HEK293 (cell line): ENCODE data around the gene TTC33.

Experiments
- CTCF ChIA-PET: fragments of 350-600 bp; formaldehyde crosslinking; extraction: SDS; loops from one replicate; lab custom pipeline; 2021; ENCODE audit warnings: antibody characterized with exemption; lab: Yijun Ruan, JAX
- POLR2A ChIA-PET: fragments of 300-600 bp; formaldehyde crosslinking; extraction: SDS; loops from one replicate; lab custom pipeline; 2020; ENCODE audit warnings: antibody characterized with exemption, inconsistent platforms; lab: Yijun Ruan, JAX
- H3K27ac ChIP-seq: fragments of 200-500 bp; sonication (Bioruptor generic); 2 replicates; pipeline ENCODE4 v1.5.1; 2014; ENCODE audit warnings: low read depth, low read length, control low read depth, inconsistent platforms; ENCODE audit errors: extremely low read depth
- H3K36me3 ChIP-seq, 2 experiments: fragments of 200-500 bp in 1 of 2; sonication (Bioruptor generic) in 1 of 2; 1 replicate in 1 of 2; 2 replicates in 1 of 2; pipeline ENCODE4 v1.5.1; 2014 to 2017; ENCODE audit warnings: inconsistent platforms in 2 of 2, low read length in 2 of 2; ENCODE audit not compliant: control insufficient read depth in 2 of 2, insufficient read depth in 1 of 2
- H3K4me1 ChIP-seq: fragments of 200-500 bp; sonication (Bioruptor generic); 2 replicates; pipeline ENCODE4 v1.5.1; 2014; ENCODE audit warnings: mild to moderate bottlenecking, low read length, inconsistent platforms; ENCODE audit not compliant: control insufficient read depth, insufficient read depth
- H3K4me3 ChIP-seq: 2 replicates; pipeline ENCODE4 v1.5.1; 2011; ENCODE audit warnings: low read depth, mild to moderate bottlenecking, control low read depth, low read length, moderate library complexity
- H3K9me3 ChIP-seq: fragments of 200-500 bp; sonication (Bioruptor generic); 2 replicates; pipeline ENCODE4 v1.5.1; 2014; ENCODE audit warnings: low read depth, low read length, inconsistent platforms; ENCODE audit not compliant: control insufficient read depth, insufficient read depth
- GLI2 ChIP-seq: fragments of 450-650 bp; formaldehyde crosslinking; IDR thresholded peaks from 2 replicates; pipeline ENCODE4; 2017; ENCODE audit warnings: missing biosample characterization, missing genetic modification characterization, low read depth, borderline replicate concordance
- KLF16 ChIP-seq: fragments of 450-650 bp; formaldehyde crosslinking; IDR thresholded peaks from 2 replicates; pipeline ENCODE4 v1.5.1; 2017; ENCODE audit warnings: missing biosample characterization, missing genetic modification characterization
- REPIN1 ChIP-seq: fragments of 450-650 bp; formaldehyde crosslinking; IDR thresholded peaks from 2 replicates; pipeline ENCODE4 v1.5.1; 2017; ENCODE audit warnings: missing biosample characterization, missing genetic modification characterization, low read depth
- SCRT2 ChIP-seq: fragments of 450-650 bp; formaldehyde crosslinking; IDR thresholded peaks from 2 replicates; pipeline ENCODE4 v1.5.1; 2016; ENCODE audit warnings: missing biosample characterization, missing genetic modification characterization
- SP3 ChIP-seq: fragments of 450-650 bp; formaldehyde crosslinking; IDR thresholded peaks from 2 replicates; pipeline ENCODE4 v1.5.1; 2016; ENCODE audit warnings: missing biosample characterization, missing genetic modification characterization
- TCF7L2 ChIP-seq: IDR thresholded peaks from 2 replicates; pipeline ENCODE4 v1.6.1; 2011; ENCODE audit warnings: low read depth, mild to moderate bottlenecking, inconsistent platforms, low read length, moderate library complexity, borderline replicate concordance
- WT1 ChIP-seq: fragments of 450-650 bp; formaldehyde crosslinking; IDR thresholded peaks from 2 replicates; pipeline ENCODE4 v1.5.1; 2016; ENCODE audit warnings: missing biosample characterization, missing genetic modification characterization
- ZBTB21 ChIP-seq: fragments of 450-650 bp; formaldehyde crosslinking; IDR thresholded peaks from 2 replicates; pipeline ENCODE4 v1.5.1; 2017; ENCODE audit warnings: missing biosample characterization, missing genetic modification characterization
- ZBTB7A ChIP-seq: fragments of 450-650 bp; formaldehyde crosslinking; IDR thresholded peaks from 2 replicates; pipeline ENCODE4 v1.5.1; 2016; ENCODE audit warnings: low read depth, missing biosample characterization, missing genetic modification characterization
- ZIC2 ChIP-seq: fragments of 450-650 bp; formaldehyde crosslinking; IDR thresholded peaks from 2 replicates; pipeline ENCODE4 v1.5.1; 2016; ENCODE audit warnings: missing biosample characterization, missing genetic modification characterization
- ZNF140 ChIP-seq: fragments of 450-650 bp; formaldehyde crosslinking; IDR thresholded peaks from 2 replicates; pipeline ENCODE4 v1.5.1; 2016; ENCODE audit warnings: missing biosample characterization, missing genetic modification characterization
- ZNF155 ChIP-seq: fragments of 450-650 bp; formaldehyde crosslinking; IDR thresholded peaks from 2 replicates; pipeline ENCODE4 v1.5.1; 2016; ENCODE audit warnings: missing biosample characterization, missing genetic modification characterization
- ZNF18 ChIP-seq: fragments of 450-650 bp; formaldehyde crosslinking; IDR thresholded peaks from 2 replicates; pipeline ENCODE4 v1.5.1; 2016; ENCODE audit warnings: missing biosample characterization, missing genetic modification characterization
- ZNF221 ChIP-seq: fragments of 450-650 bp; formaldehyde crosslinking; IDR thresholded peaks from 2 replicates; pipeline ENCODE4 v1.5.1; 2017; ENCODE audit warnings: missing biosample characterization, missing genetic modification characterization, borderline replicate concordance
- ZNF23 ChIP-seq: fragments of 450-650 bp; formaldehyde crosslinking; IDR thresholded peaks from 2 replicates; pipeline ENCODE4 v1.5.1; 2016; ENCODE audit warnings: missing biosample characterization, missing genetic modification characterization, borderline replicate concordance
- ZNF302 ChIP-seq: fragments of 450-650 bp; formaldehyde crosslinking; IDR thresholded peaks from 2 replicates; pipeline ENCODE4 v1.5.1; 2016; ENCODE audit warnings: missing biosample characterization, missing genetic modification characterization, low read depth
- ZNF350 ChIP-seq: fragments of 450-650 bp; formaldehyde crosslinking; IDR thresholded peaks from 2 replicates; pipeline ENCODE4 v1.5.0; 2017; ENCODE audit warnings: missing biosample characterization, mild to moderate bottlenecking, missing genetic modification characterization
- ZNF423 ChIP-seq: fragments of 450-650 bp; formaldehyde crosslinking; IDR thresholded peaks from 2 replicates; pipeline ENCODE4 v1.5.1; 2016; ENCODE audit warnings: missing biosample characterization, missing genetic modification characterization
- ZNF473 ChIP-seq: fragments of 450-650 bp; formaldehyde crosslinking; IDR thresholded peaks from 2 replicates; pipeline ENCODE4 v1.5.1; 2017; ENCODE audit warnings: missing biosample characterization, missing genetic modification characterization
- ZNF488 ChIP-seq: fragments of 450-650 bp; formaldehyde crosslinking; IDR thresholded peaks from 2 replicates; pipeline ENCODE4 v1.5.1; 2016; ENCODE audit warnings: missing biosample characterization, missing genetic modification characterization
- ZNF561 ChIP-seq: fragments of 450-650 bp; IDR thresholded peaks from 2 replicates; pipeline ENCODE4 v1.5.1; 2018; ENCODE audit warnings: missing biosample characterization, missing genetic modification characterization, borderline replicate concordance
- ZNF580 ChIP-seq: fragments of 450-650 bp; formaldehyde crosslinking; IDR thresholded peaks from 2 replicates; pipeline ENCODE4 v1.5.1; 2016; ENCODE audit warnings: missing biosample characterization, missing genetic modification characterization
- ZNF704 ChIP-seq: fragments of 450-650 bp; formaldehyde crosslinking; IDR thresholded peaks from 2 replicates; pipeline ENCODE4 v1.5.1; 2016; ENCODE audit warnings: missing biosample characterization, missing genetic modification characterization

Gene TTC33

GRCh38 chr5:40676613-40677343, 79.0 kb downstream of the TTC33 start:
- TF ChIP-seq ZBTB21, result no peak
- TF ChIP-seq ZIC2 (tag by site-specific recombination), result peak; percentile 57
- 0 out of 2 replicates have a peak, but pooled peaks have one; percentile 12 for TF ChIP-seq ZNF140 (tag by site-specific recombination)
- no peak overlapping the region for H3K4me3 ChIP-seq
- ChIA-PET POLR2A (no interaction called here), CTCF (interaction anchor here (1.5 kb wide), 1 partner anchor 12 kb away, joined by 4 read pairs; no protein-coding TSS in a partner anchor)
- no peaks in the 10 kb centered on the region for H3K9me3 ChIP-seq
- no peak overlapping the region for H3K27ac ChIP-seq
- H3K4me1 ChIP-seq, result peaks cover 13% of the 10 kb centered on the region
- H3K36me3 ChIP-seq, result peaks cover 0 to 9% of the 10 kb centered on the region in 2 experiments; a peak in 1 of 3 replicates

GRCh38 chr5:40675396-40676133, 80.2 kb downstream of the TTC33 start:
- H3K36me3 ChIP-seq, result no peaks in the 10 kb centered on the region
- no peaks in the 10 kb centered on the region for H3K9me3 ChIP-seq
- TF ChIP-seq ZNF473 (tag by site-specific recombination) (no peak), ZNF18 (tag by site-specific recombination) (no peak), ZNF221 (tag by site-specific recombination) (no peak), ZNF302 (tag by site-specific recombination) (no peak), ZNF561 (tag by site-specific recombination) (no peak), TCF7L2 (no peak), ZNF350 (tag by site-specific recombination) (no peak), WT1 (tag by site-specific recombination) (no peak), ZNF423 (tag by site-specific recombination) (no peak)
- TF ChIP-seq, all 188 proteins: peak for 0
- ChIA-PET POLR2A (no interaction called here), CTCF (interaction anchor here (1.0 kb wide), 1 partner anchor 726 kb away, joined by 3 read pairs; no protein-coding TSS in a partner anchor)
- H3K27ac ChIP-seq, result no peak overlapping the region
- H3K4me1 ChIP-seq, result peaks cover 13% of the 10 kb centered on the region
- H3K4me3 ChIP-seq, result no peak overlapping the region

- H3K4me1 ChIP-seq, result peaks cover 13% of the 10 kb centered on the region
- H3K4me3 ChIP-seq, result no peak overlapping the region
- ChIA-PET CTCF (interaction anchor here (1.0 kb wide), 1 partner anchor 726 kb away, joined by 3 read pairs; no protein-coding TSS in a partner anchor), POLR2A (no interaction called here)
- no peaks in the 10 kb centered on the region for H3K36me3 ChIP-seq
- no peaks in the 10 kb centered on the region for H3K9me3 ChIP-seq
- H3K27ac ChIP-seq, result no peak overlapping the region
- TF ChIP-seq ZNF704, result no peak
- no peak for TF ChIP-seq SP3 (tag by site-specific recombination)
- TF ChIP-seq WT1 (tag by site-specific recombination), result no peak
- no peak for TF ChIP-seq KLF16 (tag by site-specific recombination)
- no peak for TF ChIP-seq GLI2 (tag by site-specific recombination)
- TF ChIP-seq ZNF488 (tag by site-specific recombination), result no peak
- TF ChIP-seq ZBTB7A (tag by site-specific recombination), result no peak
- TF ChIP-seq SCRT2 (tag by site-specific recombination), result no peak
- no peak for TF ChIP-seq REPIN1 (tag by site-specific recombination)
- no peak for TF ChIP-seq ZNF23 (tag by site-specific recombination)
- TF ChIP-seq ZNF580 (tag by site-specific recombination), result no peak
- no peak for TF ChIP-seq ZNF155 (tag by site-specific recombination)
Measured at GRCh38 chr5:40674661-40675235, 81.0 kb downstream of the TTC33 start.
